H1 (cell line): ENCODE measurements around the gene MGARP. TPM values are rescaled to one million over a fixed set of nuclear protein-coding genes. Genes with fewer than 3 reads are reported as not detected.

Source experiments
- CTCF ChIA-PET: fragments of 300-600 bp; sonication (Branson Sonifier 250); formaldehyde crosslinking; loops from one replicate; lab custom pipeline; 2021; ENCODE audit not compliant: partially characterized antibody; lab: Charles Lee
- POLR2A ChIA-PET: fragments of 300-600 bp; sonication (Branson Sonifier 250); formaldehyde crosslinking; loops from one replicate; lab custom pipeline; 2021; ENCODE audit warnings: inconsistent platforms; ENCODE audit not compliant: partially characterized antibody; lab: Charles Lee
- DNase-seq, 2 experiments: peaks; one replicate each; pipeline versions ENCODE4 v3.0.0 to v3.0.0-alpha.2; 2010 to 2022; ENCODE audit warnings: low spot score in 2 of 2, low read depth in 1 of 2, mixed read lengths in 1 of 2
- FAIRE-seq: peaks from 2 replicates; lab custom pipeline; 2011; peaks lifted over from hg19 to GRCh38; lab: Jason Lieb, UNC
- H2AFZ ChIP-seq: 2 replicates; pipeline ENCODE4 v1.8.1; 2012; ENCODE audit warnings: low read length, inconsistent platforms
- H2AK5ac ChIP-seq: 2 replicates; pipeline ENCODE4 v1.6.1; 2013; ENCODE audit warnings: low read depth, low read length
- H2BK120ac ChIP-seq: replicated peaks from 2 replicates; pipeline ENCODE3; 2013; ENCODE audit warnings: low read depth, low read length, inconsistent platforms
- H2BK12ac ChIP-seq: 2 replicates; pipeline ENCODE4 v1.6.1; 2013; ENCODE audit warnings: low read depth, low read length
- H2BK15ac ChIP-seq: 2 replicates; pipeline ENCODE4 v1.6.1; 2013; ENCODE audit warnings: low read length
- H2BK20ac ChIP-seq: 2 replicates; pipeline ENCODE4 v1.6.1; 2013; ENCODE audit warnings: low read length
- H2BK5ac ChIP-seq: 2 replicates; pipeline ENCODE4 v1.6.1; 2013; ENCODE audit warnings: low read depth, low read length
- H3K14ac ChIP-seq: 2 replicates; pipeline ENCODE4 v1.6.1; 2013; ENCODE audit warnings: inconsistent platforms; ENCODE audit not compliant: insufficient read length
- H3K18ac ChIP-seq: 2 replicates; pipeline ENCODE4 v1.6.1; 2013; ENCODE audit warnings: low read length; ENCODE audit errors: extremely low read depth
- H3K23ac ChIP-seq: 2 replicates; pipeline ENCODE4 v1.6.1; 2013; ENCODE audit warnings: inconsistent platforms; ENCODE audit not compliant: insufficient read length
- H3K23me2 ChIP-seq: 2 replicates; pipeline ENCODE4 v1.6.1; 2013; ENCODE audit warnings: low read depth, low read length
- H3K27ac ChIP-seq: 2 replicates; pipeline ENCODE4 v1.6.1; 2011; ENCODE audit warnings: low read depth, low read length, inconsistent platforms
- H3K27me3 ChIP-seq, 4 experiments: replicated peaks in 1 of 4; 1 replicate in 1 of 4; 2 replicates in 3 of 4; pipeline versions ENCODE4 v1.6.1 to v1.8.1; 2011 to 2013; ENCODE audit warnings: low read length in 3 of 4, mild to moderate bottlenecking in 3 of 4, inconsistent platforms in 2 of 4, mixed read lengths in 2 of 4, moderate library complexity in 1 of 4; ENCODE audit not compliant: control insufficient read depth in 3 of 4, insufficient read depth in 3 of 4; ENCODE audit errors: extremely low read depth in 1 of 4
- H3K36me3 ChIP-seq, 4 experiments: 2 replicates each; pipeline versions ENCODE4 v1.6.1 to v1.8.1; 2011 to 2013; ENCODE audit warnings: mild to moderate bottlenecking in 4 of 4, low read length in 3 of 4, moderate library complexity in 2 of 4, control low read depth in 1 of 4, inconsistent platforms in 1 of 4; ENCODE audit not compliant: insufficient read depth in 4 of 4, control insufficient read depth in 2 of 4
- H3K4ac ChIP-seq: replicated peaks from 2 replicates; pipeline ENCODE3; 2013; ENCODE audit warnings: low read length, low read depth, mixed read lengths, inconsistent platforms; ENCODE audit not compliant: insufficient read length
- H3K4me1 ChIP-seq, 4 experiments: replicated peaks in 1 of 4; 1 replicate in 1 of 4; 2 replicates in 3 of 4; pipeline versions ENCODE4 v1.6.1 to v1.8.1; 2011 to 2013; ENCODE audit warnings: low read length in 3 of 4, inconsistent platforms in 2 of 4, mixed read lengths in 1 of 4; ENCODE audit not compliant: insufficient read depth in 4 of 4, control insufficient read depth in 3 of 4
- H3K4me2 ChIP-seq, 2 experiments: 2 replicates each; pipeline versions ENCODE4 v1.6.1 to v1.8.1; 2011 to 2013; ENCODE audit warnings: low read depth in 2 of 2, low read length in 2 of 2, control low read depth in 1 of 2, inconsistent platforms in 1 of 2, mild to moderate bottlenecking in 1 of 2; ENCODE audit not compliant: insufficient read depth in 1 of 2
- H3K4me3 ChIP-seq, 4 experiments: fragments of 200-600, 300-600 bp in 1 of 4; sonication (generic), shearing (Covaris generic), sonication (Bioruptor Twin) in 1 of 4; 2 replicates each; pipeline versions ENCODE4 v1.5.1 to v1.8.1; 2011 to 2016; ENCODE audit warnings: low read length in 4 of 4, low read depth in 3 of 4, control low read depth in 2 of 4, inconsistent platforms in 2 of 4, mild to moderate bottlenecking in 2 of 4, mixed read lengths in 1 of 4, moderate library complexity in 1 of 4; ENCODE audit not compliant: insufficient read depth in 2 of 4; ENCODE audit errors: extremely low read depth in 1 of 4
- H3K56ac ChIP-seq: replicated peaks from 2 replicates; pipeline ENCODE3; 2013; ENCODE audit warnings: low read depth, mild to moderate bottlenecking, mixed read lengths, low read length, inconsistent platforms; ENCODE audit not compliant: insufficient read length
- H3K79me1 ChIP-seq: 2 replicates; pipeline ENCODE4 v1.6.1; 2013; ENCODE audit warnings: low read depth, low read length, control low read depth
- H3K79me2 ChIP-seq, 2 experiments: 2 replicates each; pipeline versions ENCODE4 v1.6.1 to v1.8.1; 2012 to 2013; ENCODE audit warnings: low read length in 2 of 2, mild to moderate bottlenecking in 2 of 2, inconsistent platforms in 1 of 2; ENCODE audit not compliant: insufficient read depth in 2 of 2, control insufficient read depth in 1 of 2
- H3K9ac ChIP-seq, 4 experiments: replicated peaks in 1 of 4; 1 replicate in 1 of 4; 2 replicates in 3 of 4; pipeline versions ENCODE4 v1.6.1 to v1.8.1; 2011 to 2013; ENCODE audit warnings: low read depth in 3 of 4, low read length in 3 of 4, control low read depth in 2 of 4, mild to moderate bottlenecking in 2 of 4, moderate library complexity in 2 of 4, inconsistent platforms in 1 of 4; ENCODE audit errors: extremely low read depth in 1 of 4
- H3K9me3 ChIP-seq, 2 experiments: 2 replicates each; pipeline versions ENCODE4 v1.6.1 to v1.8.1; 2012 to 2013; ENCODE audit warnings: mild to moderate bottlenecking in 2 of 2, moderate library complexity in 2 of 2, control low read depth in 1 of 2, inconsistent platforms in 1 of 2, low read depth in 1 of 2, low read length in 1 of 2, mixed read lengths in 1 of 2; ENCODE audit not compliant: insufficient read depth in 2 of 2
- H4K20me1 ChIP-seq, 2 experiments: replicated peaks in 1 of 2; 2 replicates each; pipeline versions ENCODE3 to v1.8.1; 2011 to 2013; ENCODE audit warnings: inconsistent platforms in 2 of 2, low read length in 2 of 2, mild to moderate bottlenecking in 1 of 2; ENCODE audit not compliant: insufficient read depth in 2 of 2, control insufficient read depth in 1 of 2
- H4K5ac ChIP-seq: 2 replicates; pipeline ENCODE4 v1.6.1; 2013; ENCODE audit warnings: low read length, low read depth, mixed read lengths, inconsistent platforms; ENCODE audit not compliant: insufficient read length
- H4K8ac ChIP-seq: 2 replicates; pipeline ENCODE4 v1.8.0; 2013; ENCODE audit warnings: mild to moderate bottlenecking, moderate library complexity, low read length, inconsistent platforms; ENCODE audit not compliant: insufficient read depth; ENCODE audit errors: extremely low read depth
- H4K91ac ChIP-seq: replicated peaks from 2 replicates; pipeline ENCODE3; 2013; ENCODE audit warnings: low read length, mixed read lengths, inconsistent platforms; ENCODE audit not compliant: insufficient read length
- ASH2L ChIP-seq: fragments of 200-600, 300-600 bp; sonication (generic); IDR thresholded peaks from one replicate; pipeline ENCODE4 v1.7.1; 2017; ENCODE audit warnings: low read length
- EP300 ChIP-seq, 2 experiments: IDR thresholded peaks; 1 replicate in 1 of 2; 2 replicates in 1 of 2; pipeline ENCODE4 v1.6.1; 2011 to 2012; ENCODE audit warnings: low read depth in 2 of 2, low read length in 2 of 2, mild to moderate bottlenecking in 2 of 2, borderline replicate concordance in 1 of 2, inconsistent platforms in 1 of 2, moderate library complexity in 1 of 2
- EZH2 ChIP-seq: fragments of 200-600 bp; sonication (generic); IDR thresholded peaks from 2 replicates; pipeline ENCODE4 v1.7.1; 2012; ENCODE audit warnings: low read depth, mild to moderate bottlenecking, moderate library complexity, low read length, inconsistent platforms; ENCODE audit not compliant: severe bottlenecking
- HDAC2 ChIP-seq, 2 experiments: fragments of 300-600 bp in 1 of 2; sonication (generic) in 1 of 2; IDR thresholded peaks; 2 replicates each; pipeline ENCODE4 v1.6.1; 2011 to 2012; ENCODE audit warnings: low read depth in 2 of 2, low read length in 2 of 2, mild to moderate bottlenecking in 2 of 2, moderate library complexity in 2 of 2, borderline replicate concordance in 1 of 2, inconsistent platforms in 1 of 2
- MAFK ChIP-seq: IDR thresholded peaks from 2 replicates; pipeline ENCODE4 v1.6.1; 2012; ENCODE audit warnings: low read depth, mild to moderate bottlenecking, improper control_type of control experiment, low read length
- NRF1 ChIP-seq: IDR thresholded peaks from 2 replicates; pipeline ENCODE4 v1.6.1; 2011; ENCODE audit warnings: mild to moderate bottlenecking, low read depth, low read length, improper control_type of control experiment
- POLR2A ChIP-seq, 2 experiments: IDR thresholded peaks; 1 replicate in 1 of 2; 2 replicates in 1 of 2; pipeline ENCODE4 v1.6.1; 2011; ENCODE audit warnings: low read depth in 2 of 2, low read length in 2 of 2, mild to moderate bottlenecking in 2 of 2; ENCODE audit errors: control extremely low read depth in 1 of 2
- POU5F1 ChIP-seq: IDR thresholded peaks from 2 replicates; pipeline ENCODE4 v1.6.1; 2011; ENCODE audit warnings: low read depth, mild to moderate bottlenecking, low read length, moderate library complexity
- RFX5 ChIP-seq: IDR thresholded peaks from 2 replicates; pipeline ENCODE4 v1.6.1; 2011; ENCODE audit warnings: low read depth, low read length, improper control_type of control experiment, borderline replicate concordance
- SAP30 ChIP-seq: fragments of 300-600 bp; sonication (generic); IDR thresholded peaks from 2 replicates; pipeline ENCODE4 v1.7.1; 2012; ENCODE audit warnings: low read length, moderate library complexity, mild to moderate bottlenecking, inconsistent platforms; ENCODE audit not compliant: insufficient read depth, insufficient replicate concordance
- SP2 ChIP-seq: IDR thresholded peaks from 2 replicates; pipeline ENCODE4 v1.6.1; 2012; ENCODE audit warnings: mild to moderate bottlenecking, low read length, inconsistent platforms
- WGBS, 2 experiments: shearing (Covaris generic) in 1 of 2; methylation state at CpG; one replicate each; pipeline versions ENCODE4 v1.1.6 to v1.1.7; 2013 to 2015; ENCODE audit warnings: low lambda C conversion rate in 2 of 2, mixed read lengths in 2 of 2, inconsistent platforms in 1 of 2, low coverage in 1 of 2, missing lambda C conversion rate in 1 of 2; ENCODE audit not compliant: insufficient replicate concordance in 2 of 2, insufficient coverage in 1 of 2, insufficient read length in 1 of 2; ENCODE audit errors: extremely low coverage in 1 of 2, missing lambda C conversion rate in 1 of 2; 5-methylcytosine and 5-hydroxymethylcytosine counted together
- polyA plus RNA-seq, 7 experiments: library from polyadenylated mRNA; depleted of rRNA in 3 of 7; stranded (reverse) in 5 of 7; unstranded in 2 of 7; fragments of >200 nt in 5 of 7; fragments of 200-250 nt in 2 of 7; gene quantifications; 1 replicate in 5 of 7; 2 replicates in 1 of 7; 4 replicates in 1 of 7; pipeline versions ENCODE4 v1.2.1 to v1.2.3, GENCODE V29; 2011 to 2013; ENCODE audit warnings: missing spikeins in 2 of 7, mixed read lengths in 2 of 7
- total RNA-seq: library from RNA; stranded (reverse); fragmentation: NEBNext Ultra II Directional; extraction: Animal tissue kit (Norgen Biotek cat#: 25700); gene quantifications from 2 replicates; pipeline ENCODE4 v1.2.1, GENCODE V29; 2021

Gene MGARP
- total and polyA plus RNA-seq, 2 of the 8 experiments (the other 6 are each of a cell fraction or from before 2014, with no cell fraction given) = 2.8 to 4.5 TPM

DNA sequence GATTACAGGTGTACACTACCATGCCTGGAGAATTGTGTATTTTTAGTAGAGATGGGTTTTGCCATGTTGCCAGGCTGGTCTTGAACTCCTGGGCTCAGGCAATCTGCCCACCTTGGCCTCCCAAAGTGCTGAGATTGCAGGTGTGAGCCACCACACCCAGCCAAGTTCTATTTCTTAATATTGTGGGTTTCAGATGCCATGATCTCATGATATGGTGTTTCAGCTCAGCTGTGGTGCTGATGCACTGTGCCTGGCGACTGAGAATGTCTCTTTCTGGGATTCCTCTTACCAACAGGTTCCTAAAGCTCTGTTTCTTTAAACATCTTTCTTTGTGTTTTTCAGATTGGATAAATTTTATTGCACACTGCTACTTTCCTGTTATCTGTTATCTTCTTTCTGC, 39.5 kb upstream of the MGARP start:
- no peak overlapping the region for H3K56ac ChIP-seq
- no peaks in the 10 kb centered on the region for H3K27me3 ChIP-seq
- H4K8ac ChIP-seq = no peak overlapping the region
- peaks cover 0 to 6% (median 6%) of the 10 kb centered on the region in 4 experiments; a peak in 6 of 7 replicates for H3K4me1 ChIP-seq
- no peak overlapping the region for H4K91ac ChIP-seq
- no peak overlapping the region for H3K4me2 ChIP-seq
- no peak overlapping the region for H3K9ac ChIP-seq
- WGBS, 2 experiments = 89% methylated on average over 1 of the region's 1 CpG; no CpG with 5 or more reads in 1 of the 2 experiments
- no peak overlapping the region for H2BK15ac ChIP-seq
- no peak overlapping the region for H3K18ac ChIP-seq
- H4K5ac ChIP-seq = no peak overlapping the region
- no peak overlapping the region for H2BK12ac ChIP-seq
- no peaks in the 10 kb centered on the region; the same call in 1 of the 2 replicates for H3K79me1 ChIP-seq
- H2BK20ac ChIP-seq = no peak overlapping the region
- CTCF ChIA-PET = interaction anchor here (0.6 to 1.1 kb wide), 2 partner anchors 20 to 117 kb away, joined by 3 read pairs; no protein-coding TSS in a partner anchor
- H3K79me2 ChIP-seq = peaks cover 63 to 100% of the 10 kb centered on the region in 2 experiments
- no peak overlapping the region for H3K4ac ChIP-seq
- no peaks in the 10 kb centered on the region for H3K9me3 ChIP-seq
- H3K27ac ChIP-seq = no peak overlapping the region
- H2AFZ ChIP-seq = no peak overlapping the region
- DNase-seq = no peak
- H3K23me2 ChIP-seq = no peaks in the 10 kb centered on the region
- no peak for TF ChIP-seq ASH2L
- no peak for TF ChIP-seq SP2
- no peak for TF ChIP-seq NRF1
- no peak for TF ChIP-seq POU5F1
- no peak for TF ChIP-seq HDAC2 (IDR thresholded peaks at IDR 0.05; ENCODE audit: borderline replicate concordance in 1 of 2, low read depth in 2 of 2, low read length in 2 of 2)
- TF ChIP-seq MAFK = no peak
- TF ChIP-seq POLR2A (IDR thresholded peaks at IDR 0.05; ENCODE audit: control extremely low read depth in 1 of 2, low read depth in 2 of 2, low read length in 2 of 2) = no peak
- no peak for TF ChIP-seq EP300 (IDR thresholded peaks at IDR 0.05; ENCODE audit: borderline replicate concordance in 1 of 2, low read depth in 2 of 2, low read length in 2 of 2)
- TF ChIP-seq EZH2 = no peak
- TF ChIP-seq SAP30 = no peak
- no peak for TF ChIP-seq RFX5
- no peak overlapping the region; the same call in 1 of the 2 replicates for H2BK5ac ChIP-seq
- H3K14ac ChIP-seq = no peak overlapping the region
- no peak overlapping the region for H3K4me3 ChIP-seq
- H2AK5ac ChIP-seq = no peak overlapping the region
- peaks cover 7 to 16% of the 10 kb centered on the region in 2 experiments for H4K20me1 ChIP-seq
- H3K23ac ChIP-seq = no peak overlapping the region
- POLR2A ChIA-PET = no interaction called here
- H3K36me3 ChIP-seq = no peaks in the 10 kb centered on the region; a peak in 2 of 8 replicates
- FAIRE-seq = no peak
- no peak overlapping the region for H2BK120ac ChIP-seq
